ENCODE data around the gene SCN3A.

Gene SCN3A

GRCh38 chr2:165203689-165204559 lies at the start of gene SCN3A:
SCN3A (minus strand) TSS chr2:165204050; CDS start chr2:165176394, 27,656 bp downstream.
- H3K27me3 ChIP-seq (ENCODE audit: control insufficient read depth, insufficient read depth, low read length) = no peaks in the 10 kb centered on the region
- H3K9ac ChIP-seq (ENCODE audit: low read depth, low read length) = no peak within 1 kb of the TSS
- no peak within 1 kb of the TSS for H3K4me3 ChIP-seq (ENCODE audit: low read depth, low read length)
- H3K36me3 ChIP-seq (ENCODE audit: control insufficient read depth, insufficient read depth, low read length) = no peaks in the 10 kb centered on the region
- no peak within 1 kb of the TSS for H3K27ac ChIP-seq (ENCODE audit: low read depth, low read length)
- H3K9me3 ChIP-seq (ENCODE audit: control insufficient read depth, insufficient read depth, low read length) = no peaks in the 10 kb centered on the region
- H3K4me1 ChIP-seq (ENCODE audit: control insufficient read depth, insufficient read depth, low read length) = peaks cover 4% of the 10 kb centered on the region

DNA sequence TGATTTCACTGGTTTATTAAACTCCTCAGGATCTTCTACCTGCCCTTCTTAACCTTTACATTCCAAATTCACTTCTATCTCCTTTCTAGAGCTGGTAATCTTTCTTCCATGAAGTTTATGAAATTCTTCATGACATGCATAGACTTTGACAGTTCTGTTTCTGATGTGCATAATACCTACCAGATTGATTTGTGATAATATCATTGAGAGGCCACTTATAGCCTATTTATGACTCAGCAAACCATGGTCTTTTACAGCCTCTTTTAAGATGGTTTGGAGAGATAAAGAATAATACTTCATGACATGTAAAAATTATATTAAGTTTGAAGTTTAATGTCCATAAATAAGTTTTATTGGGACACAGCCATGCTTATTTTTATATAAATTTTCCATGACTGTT lies 49.3 kb upstream of the SCN3A start:
- Histone ChIP-seq H3K4me1 (ENCODE audit: control insufficient read depth, insufficient read depth, low read length) (no peaks in the 10 kb centered on the region), H3K9me3 (ENCODE audit: control insufficient read depth, insufficient read depth, low read length) (no peaks in the 10 kb centered on the region), H3K27me3 (ENCODE audit: control insufficient read depth, insufficient read depth, low read length) (no peaks in the 10 kb centered on the region), H3K9ac (ENCODE audit: low read depth, low read length) (no peak overlapping the region), H3K4me3 (ENCODE audit: low read depth, low read length) (no peak overlapping the region), H3K36me3 (ENCODE audit: control insufficient read depth, insufficient read depth, low read length) (no peaks in the 10 kb centered on the region), H3K27ac (ENCODE audit: low read depth, low read length) (no peak overlapping the region)

- no peaks in the 10 kb centered on the region for H3K36me3 ChIP-seq (ENCODE audit: control insufficient read depth, insufficient read depth, low read length)
- no peak overlapping the region for H3K4me3 ChIP-seq (ENCODE audit: low read depth, low read length)
- no peak overlapping the region for H3K9ac ChIP-seq (ENCODE audit: low read depth, low read length)
- no peak overlapping the region for H3K27ac ChIP-seq (ENCODE audit: low read depth, low read length)
- H3K9me3 ChIP-seq (ENCODE audit: control insufficient read depth, insufficient read depth, low read length) = no peaks in the 10 kb centered on the region
- no peaks in the 10 kb centered on the region for H3K4me1 ChIP-seq (ENCODE audit: control insufficient read depth, insufficient read depth, low read length)
- H3K27me3 ChIP-seq (ENCODE audit: control insufficient read depth, insufficient read depth, low read length) = no peaks in the 10 kb centered on the region
These were observed 47.5 kb upstream of the SCN3A start for GRCh38 chr2:165251366-165251765.

GRCh38 chr2:165248238-165248637 lies 44.4 kb upstream of the SCN3A start:
- Histone ChIP-seq H3K27me3 (ENCODE audit: control insufficient read depth, insufficient read depth, low read length) (no peaks in the 10 kb centered on the region), H3K36me3 (ENCODE audit: control insufficient read depth, insufficient read depth, low read length) (no peaks in the 10 kb centered on the region), H3K9me3 (ENCODE audit: control insufficient read depth, insufficient read depth, low read length) (no peaks in the 10 kb centered on the region), H3K27ac (ENCODE audit: low read depth, low read length) (no peak overlapping the region), H3K4me1 (ENCODE audit: control insufficient read depth, insufficient read depth, low read length) (no peaks in the 10 kb centered on the region), H3K9ac (ENCODE audit: low read depth, low read length) (no peak overlapping the region), H3K4me3 (ENCODE audit: low read depth, low read length) (no peak overlapping the region)

DNA sequence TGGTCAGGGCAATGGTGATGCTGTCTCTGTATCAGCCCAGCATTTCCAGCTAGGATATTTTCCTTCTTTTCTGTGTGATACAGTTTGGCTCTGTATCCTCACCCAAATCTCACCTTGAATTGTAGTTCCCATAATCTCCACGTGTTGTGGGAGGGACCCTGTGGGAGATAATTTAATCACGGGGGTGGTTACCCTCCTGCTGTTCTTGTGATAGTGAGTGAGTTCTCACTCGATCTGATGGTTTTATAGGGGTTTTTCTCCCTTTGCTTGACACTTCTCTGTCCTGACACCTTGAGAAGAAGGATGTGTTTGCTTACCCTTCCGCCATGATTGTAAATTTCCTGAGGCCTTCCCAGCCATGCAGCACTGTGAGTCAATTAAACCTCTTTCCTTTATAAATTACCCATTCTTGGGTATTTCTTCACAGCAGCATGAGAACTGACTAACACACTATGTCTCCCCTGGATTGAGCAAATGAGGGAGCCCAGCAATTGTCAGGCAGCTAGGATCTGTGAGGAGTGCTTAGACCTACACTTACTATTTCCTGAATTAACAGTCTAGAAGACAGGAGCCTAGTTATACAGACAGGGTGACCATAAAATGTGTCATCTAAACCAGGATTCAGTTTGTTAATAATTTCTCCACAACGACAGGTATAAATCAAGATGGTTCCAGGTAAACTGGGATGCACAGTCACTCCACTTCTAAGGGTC lies 41.4 kb upstream of the SCN3A start:
- Histone ChIP-seq H3K4me1 (ENCODE audit: control insufficient read depth, insufficient read depth, low read length) (no peaks in the 10 kb centered on the region), H3K27me3 (ENCODE audit: control insufficient read depth, insufficient read depth, low read length) (no peaks in the 10 kb centered on the region), H3K4me3 (ENCODE audit: low read depth, low read length) (no peak overlapping the region), H3K36me3 (ENCODE audit: control insufficient read depth, insufficient read depth, low read length) (no peaks in the 10 kb centered on the region), H3K9ac (ENCODE audit: low read depth, low read length) (no peak overlapping the region), H3K9me3 (ENCODE audit: control insufficient read depth, insufficient read depth, low read length) (no peaks in the 10 kb centered on the region), H3K27ac (ENCODE audit: low read depth, low read length) (no peak overlapping the region)

DNA sequence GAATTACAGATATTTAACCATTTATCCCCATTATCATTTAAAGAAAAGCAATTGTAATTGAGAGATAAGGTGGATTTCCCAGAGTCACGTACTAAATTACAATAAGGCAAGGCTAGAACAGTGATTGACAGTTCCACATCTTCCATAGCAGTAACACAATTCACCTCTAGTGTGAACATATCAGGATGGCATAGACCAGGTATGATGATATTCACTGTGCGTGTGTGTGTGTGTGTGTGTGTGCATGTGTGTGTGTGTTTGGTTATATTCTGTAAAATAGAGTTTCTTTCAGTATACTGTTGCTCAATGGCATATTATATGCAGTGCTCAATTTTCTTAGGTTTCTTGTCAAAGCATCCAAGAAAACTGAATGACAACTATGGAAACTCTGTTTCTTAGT lies 37.1 kb upstream of the SCN3A start:
- Histone ChIP-seq H3K9ac (ENCODE audit: low read depth, low read length) (no peak overlapping the region), H3K9me3 (ENCODE audit: control insufficient read depth, insufficient read depth, low read length) (no peaks in the 10 kb centered on the region), H3K36me3 (ENCODE audit: control insufficient read depth, insufficient read depth, low read length) (no peaks in the 10 kb centered on the region), H3K27me3 (ENCODE audit: control insufficient read depth, insufficient read depth, low read length) (no peaks in the 10 kb centered on the region), H3K4me3 (ENCODE audit: low read depth, low read length) (no peak overlapping the region), H3K27ac (ENCODE audit: low read depth, low read length) (no peak overlapping the region), H3K4me1 (ENCODE audit: control insufficient read depth, insufficient read depth, low read length) (no peaks in the 10 kb centered on the region)

GRCh38 chr2:165239856-165240515 lies 36.1 kb upstream of the SCN3A start:
- Histone ChIP-seq H3K4me1 (ENCODE audit: control insufficient read depth, insufficient read depth, low read length) (no peaks in the 10 kb centered on the region), H3K4me3 (ENCODE audit: low read depth, low read length) (no peak overlapping the region), H3K9ac (ENCODE audit: low read depth, low read length) (no peak overlapping the region), H3K9me3 (ENCODE audit: control insufficient read depth, insufficient read depth, low read length) (no peaks in the 10 kb centered on the region), H3K36me3 (ENCODE audit: control insufficient read depth, insufficient read depth, low read length) (no peaks in the 10 kb centered on the region), H3K27me3 (ENCODE audit: control insufficient read depth, insufficient read depth, low read length) (no peaks in the 10 kb centered on the region), H3K27ac (ENCODE audit: low read depth, low read length) (no peak overlapping the region)

DNA sequence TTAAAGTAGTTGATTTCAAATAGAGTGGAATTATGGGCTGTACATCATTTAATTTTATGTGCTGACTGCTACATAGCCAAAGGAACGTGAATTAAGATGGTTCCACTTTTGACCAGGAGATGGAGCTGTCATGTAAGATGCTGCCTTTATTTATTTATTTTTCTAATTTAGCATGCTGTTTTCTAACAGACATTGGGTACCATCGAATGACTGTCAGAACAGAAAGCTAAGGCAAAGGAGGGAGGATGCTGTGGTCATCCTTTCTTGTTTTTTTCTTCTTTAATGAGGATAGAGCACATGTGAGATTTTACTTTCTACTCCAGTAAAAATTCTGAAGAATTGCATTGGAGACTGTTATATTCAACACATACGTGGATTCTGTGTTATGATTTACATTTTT lies 35.4 kb upstream of the SCN3A start, which contains the start of gene SCN2A:
Gene SCN2A (plus strand): TSS at position 185 of the 400 bp plus-strand sequence. CDS start 56,410 bp downstream, outside the sequence.
- H3K27me3 ChIP-seq (ENCODE audit: control insufficient read depth, insufficient read depth, low read length) = no peaks in the 10 kb centered on the region
- no peaks in the 10 kb centered on the region for H3K4me1 ChIP-seq (ENCODE audit: control insufficient read depth, insufficient read depth, low read length)
- H3K4me3 ChIP-seq (ENCODE audit: low read depth, low read length) = no peak within 1 kb of the TSS
- H3K36me3 ChIP-seq (ENCODE audit: control insufficient read depth, insufficient read depth, low read length) = no peaks in the 10 kb centered on the region
- H3K9ac ChIP-seq (ENCODE audit: low read depth, low read length) = no peak within 1 kb of the TSS
- no peak within 1 kb of the TSS for H3K27ac ChIP-seq (ENCODE audit: low read depth, low read length)
- H3K9me3 ChIP-seq (ENCODE audit: control insufficient read depth, insufficient read depth, low read length) = no peaks in the 10 kb centered on the region

- Histone ChIP-seq H3K9ac (ENCODE audit: low read depth, low read length) (no peak overlapping the region), H3K36me3 (ENCODE audit: control insufficient read depth, insufficient read depth, low read length) (no peaks in the 10 kb centered on the region), H3K27ac (ENCODE audit: low read depth, low read length) (no peak overlapping the region), H3K27me3 (ENCODE audit: control insufficient read depth, insufficient read depth, low read length) (no peaks in the 10 kb centered on the region), H3K4me3 (ENCODE audit: low read depth, low read length) (no peak overlapping the region), H3K4me1 (ENCODE audit: control insufficient read depth, insufficient read depth, low read length) (no peaks in the 10 kb centered on the region), H3K9me3 (ENCODE audit: control insufficient read depth, insufficient read depth, low read length) (no peaks in the 10 kb centered on the region)
These were observed 34.4 kb upstream of the SCN3A start for GRCh38 chr2:165238295-165238694.

DNA sequence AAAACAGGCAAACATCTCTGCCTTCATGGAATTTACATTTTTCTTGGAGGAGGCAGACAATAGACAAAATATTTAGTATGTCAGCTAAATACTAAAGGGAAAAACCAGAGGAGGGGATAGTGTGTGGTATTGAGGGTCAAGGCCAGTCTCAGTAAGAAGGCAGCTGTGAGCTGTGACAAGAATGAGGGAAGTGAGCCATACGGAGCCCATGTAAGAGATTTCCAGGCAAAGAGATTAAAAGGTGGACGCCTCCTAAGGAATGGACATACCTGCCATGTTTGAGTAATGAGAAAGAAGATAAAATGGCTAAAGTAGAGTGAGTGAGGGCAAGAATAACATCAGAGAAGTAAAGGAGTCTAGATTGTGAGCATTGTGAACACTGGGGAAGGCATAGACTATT lies 33.2 kb upstream of the SCN3A start:
- H3K4me3 ChIP-seq (ENCODE audit: low read depth, low read length) = no peak overlapping the region
- no peak overlapping the region for H3K9ac ChIP-seq (ENCODE audit: low read depth, low read length)
- no peak overlapping the region for H3K27ac ChIP-seq (ENCODE audit: low read depth, low read length)
- no peaks in the 10 kb centered on the region for H3K27me3 ChIP-seq (ENCODE audit: control insufficient read depth, insufficient read depth, low read length)
- no peaks in the 10 kb centered on the region for H3K36me3 ChIP-seq (ENCODE audit: control insufficient read depth, insufficient read depth, low read length)
- no peaks in the 10 kb centered on the region for H3K9me3 ChIP-seq (ENCODE audit: control insufficient read depth, insufficient read depth, low read length)
- no peaks in the 10 kb centered on the region for H3K4me1 ChIP-seq (ENCODE audit: control insufficient read depth, insufficient read depth, low read length)

- Histone ChIP-seq H3K27ac (ENCODE audit: low read depth, low read length) (no peak overlapping the region), H3K4me3 (ENCODE audit: low read depth, low read length) (no peak overlapping the region), H3K9ac (ENCODE audit: low read depth, low read length) (no peak overlapping the region), H3K27me3 (ENCODE audit: control insufficient read depth, insufficient read depth, low read length) (no peaks in the 10 kb centered on the region), H3K36me3 (ENCODE audit: control insufficient read depth, insufficient read depth, low read length) (no peaks in the 10 kb centered on the region), H3K9me3 (ENCODE audit: control insufficient read depth, insufficient read depth, low read length) (no peaks in the 10 kb centered on the region), H3K4me1 (ENCODE audit: control insufficient read depth, insufficient read depth, low read length) (no peaks in the 10 kb centered on the region; the same call in 1 of the 2 replicates)
These were observed 23.7 kb upstream of the SCN3A start for GRCh38 chr2:165227571-165227970.
